Stimulated activated CD4-positive, alpha-beta T cell treated with anti-CD3 and anti-CD28 coated beads, Interleukin-2, amount 100 ng/mL, for 48 hours (primary cell): ENCODE data around the gene KLHL21.

Experiments used
- DNase-seq, 2 donors: peaks; one replicate each; pipeline ENCODE4 v3.0.0-alpha.2; 2020

The KLHL21 gene

GRCh38 chr1:6599141-6599975, 3.3 kb downstream of the KLHL21 start:
- peak in 1 of 2 donors; percentile 32 for DNase-seq

GRCh38 chr1:6597777-6598131, 4.9 kb downstream of the KLHL21 start:
- no peak for DNase-seq

- DNase-seq: no peak
Measured at GRCh38 chr1:6596886-6597776, 5.5 kb downstream of the KLHL21 start.

GRCh38 chr1:6596351-6596750, 6.3 kb downstream of the KLHL21 start:
- DNase-seq: no peak

GRCh38 chr1:6594977-6595740, 7.5 kb downstream of the KLHL21 start:
- DNase-seq: no peak

- DNase-seq: no peak
Measured at GRCh38 chr1:6593810-6594209, 8.9 kb downstream of the KLHL21 start.

GRCh38 chr1:6592865-6593593, 9.6 kb downstream of the KLHL21 start:
- DNase-seq: no peak

GRCh38 chr1:6592441-6592840, 10.2 kb downstream of the KLHL21 start:
- DNase-seq: no peak

GRCh38 chr1:6591644-6592043, 11.0 kb downstream of the KLHL21 start:
- DNase-seq: no peak

- no peak for DNase-seq
Measured at GRCh38 chr1:6591222-6591621, 11.4 kb downstream of the KLHL21 start.

- no peak for DNase-seq
Measured at GRCh38 chr1:6590046-6590445, 12.6 kb downstream of the KLHL21 start.

GRCh38 chr1:6588893-6589520, 13.7 kb downstream of the KLHL21 start:
- DNase-seq: no peak

- no peak for DNase-seq
Measured at GRCh38 chr1:6588128-6588892, 14.4 kb downstream of the KLHL21 start.

- no peak for DNase-seq
Measured at GRCh38 chr1:6587261-6588005, 15.2 kb downstream of the KLHL21 start.

GRCh38 chr1:6586404-6586816, 16.3 kb downstream of the KLHL21 start:
- DNase-seq: no peak

GRCh38 chr1:6585841-6586240, 16.8 kb downstream of the KLHL21 start:
- no peak for DNase-seq

GRCh38 chr1:6585081-6585722, 17.5 kb downstream of the KLHL21 start:
- no peak for DNase-seq

GRCh38 chr1:6584126-6585080, 18.3 kb downstream of the KLHL21 start:
- DNase-seq: no peak

- no peak for DNase-seq
Measured at GRCh38 chr1:6582370-6582769, 20.3 kb downstream of the KLHL21 start.
